Activated naive CD4-positive, alpha-beta T cell treated with Interleukin-2 at 50 U/mL for 16 hours (primary cell): Measurements from ENCODE around the gene NADK2.
"Not testable (repeated sequence)": the region's sequence is repeated elsewhere in the genome, so short reads cannot be mapped to it uniquely, and the experiment has no call there.

Source experiments
- DNase-seq: peaks from one replicate; pipeline ENCODE4 v3.0.0-alpha.2; 2020

Gene NADK2

GRCh38 chr5:36205329-36205728 lies 36.4 kb downstream of the NADK2 start:
- no peak for DNase-seq

- no peak for DNase-seq
These were observed 39.2 kb downstream of the NADK2 start for GRCh38 chr5:36202521-36202961.

- DNase-seq, result no peak
These were observed 41.2 kb downstream of the NADK2 start for GRCh38 chr5:36200513-36200912.

GRCh38 chr5:36199620-36200019 lies 42.1 kb downstream of the NADK2 start:
- no peak for DNase-seq

GRCh38 chr5:36198783-36199182 lies 42.9 kb downstream of the NADK2 start:
- not testable (repeated sequence) for DNase-seq

GRCh38 chr5:36198281-36198680 lies 43.4 kb downstream of the NADK2 start:
- DNase-seq, result no peak

GRCh38 chr5:36193746-36194145 lies 48.0 kb downstream of the NADK2 start:
- DNase-seq, result no peak

GRCh38 chr5:36184408-36184807 lies 57.3 kb downstream of the NADK2 start:
- DNase-seq, result not testable (repeated sequence)

GRCh38 chr5:36181774-36182173 lies 60.0 kb downstream of the NADK2 start:
- no peak for DNase-seq

GRCh38 chr5:36180556-36181350 lies 61.0 kb downstream of the NADK2 start:
- no peak for DNase-seq

- DNase-seq, result no peak
These were observed 61.8 kb downstream of the NADK2 start for GRCh38 chr5:36179950-36180349.

GRCh38 chr5:36178524-36178890 lies 63.2 kb downstream of the NADK2 start:
- no peak for DNase-seq

- DNase-seq, result no peak
These were observed 63.8 kb downstream of the NADK2 start for GRCh38 chr5:36177715-36178523.

GRCh38 chr5:36177154-36177553 lies 64.6 kb downstream of the NADK2 start:
- DNase-seq, result no peak

- DNase-seq, result no peak
These were observed 66.7 kb downstream of the NADK2 start for GRCh38 chr5:36175043-36175442.

GRCh38 chr5:36174119-36174518 lies 67.6 kb downstream of the NADK2 start:
- no peak for DNase-seq

GRCh38 chr5:36173426-36173825 lies 68.3 kb downstream of the NADK2 start:
- no peak for DNase-seq

GRCh38 chr5:36172599-36172998 lies 69.1 kb downstream of the NADK2 start:
- no peak for DNase-seq

GRCh38 chr5:36170832-36171424 lies 70.8 kb downstream of the NADK2 start:
- no peak for DNase-seq

- DNase-seq, result no peak
These were observed 73.0 kb downstream of the NADK2 start for GRCh38 chr5:36168737-36169136.

- no peak for DNase-seq
These were observed 77.3 kb downstream of the NADK2 start for GRCh38 chr5:36164461-36164860.

- no peak for DNase-seq
These were observed 78.8 kb downstream of the NADK2 start for GRCh38 chr5:36162810-36163486.

GRCh38 chr5:36161361-36161760 lies 80.4 kb downstream of the NADK2 start:
- DNase-seq, result no peak
